ELR (cell line): ENCODE measurements around the gene LHB.

Experiments used
- DNase-seq: peaks from one replicate; pipeline ENCODE4 v3.0.0-alpha.2; 2015; ENCODE audit warnings: low read depth

LHB gene

GRCh38 chr19:49010453-49010852 lies 6.4 kb downstream of the LHB start:
- no peak for DNase-seq

GRCh38 chr19:49009828-49010227 lies 7.1 kb downstream of the LHB start:
- no peak for DNase-seq

GRCh38 chr19:49006905-49007304 lies 10.0 kb downstream of the LHB start:
- DNase-seq, result no peak

GRCh38 chr19:49004964-49005614 lies 11.8 kb downstream of the LHB start:
- no peak for DNase-seq

- no peak for DNase-seq
Observed at GRCh38 chr19:49004133-49004532, 12.8 kb downstream of the LHB start.

GRCh38 chr19:48999481-49000325 lies 17.2 kb downstream of the LHB start:
- peak; percentile 81 for DNase-seq

- peak; percentile 83 for DNase-seq
Observed at GRCh38 chr19:48997972-48998371, 18.9 kb downstream of the LHB start.

- peak; percentile 35 for DNase-seq
Observed at GRCh38 chr19:48994035-48994386, 22.9 kb downstream of the LHB start.

- peak; percentile 99 for DNase-seq
Observed at GRCh38 chr19:48993175-48994034, 23.5 kb downstream of the LHB start, which contains the start of the genes GYS1 and RUVBL2. GYS1 (minus strand) TSS chr19:48993309; CDS start chr19:48993112, 197 bp downstream. RUVBL2 (plus strand) TSS chr19:48993887; CDS start chr19:48993912, 25 bp downstream.

GRCh38 chr19:48992581-48993174 lies 24.2 kb downstream of the LHB start:
- DNase-seq, result no peak

- peak; percentile 91 for DNase-seq
Observed at GRCh38 chr19:48991873-48992580, 24.9 kb downstream of the LHB start.

GRCh38 chr19:48991011-48991609 lies 25.8 kb downstream of the LHB start:
- DNase-seq, result no peak

GRCh38 chr19:48990400-48990799 lies 26.5 kb downstream of the LHB start:
- no peak for DNase-seq

GRCh38 chr19:48989701-48990291 lies 27.1 kb downstream of the LHB start:
- no peak for DNase-seq

- DNase-seq, result no peak
Observed at GRCh38 chr19:48988860-48989259, 28.0 kb downstream of the LHB start.

GRCh38 chr19:48988286-48988685 lies 28.6 kb downstream of the LHB start:
- DNase-seq, result no peak

- DNase-seq, result no peak
Observed at GRCh38 chr19:48987323-48987722, 29.6 kb downstream of the LHB start.

- DNase-seq, result no peak
Observed at GRCh38 chr19:48986211-48986610, 30.7 kb downstream of the LHB start.

GRCh38 chr19:48985711-48986110 lies 31.2 kb downstream of the LHB start:
- DNase-seq, result no peak

GRCh38 chr19:48982280-48982679 lies 34.6 kb downstream of the LHB start:
- DNase-seq, result peak; percentile 32

- DNase-seq, result no peak
Observed at GRCh38 chr19:48977061-48977460, 39.8 kb downstream of the LHB start.
